Ovary (tissue), 9 donors: ENCODE measurements around the gene CDK3. TPM values are rescaled to one million over a fixed set of nuclear protein-coding genes. Genes with fewer than 3 reads are reported as not detected.

ENCODE experiments used
- DNase-seq, 5 donors: peaks; one replicate each; pipeline ENCODE4 v3.0.0-alpha.2; 2019 to 2020
- H3K27ac ChIP-seq, 2 donors: fragments of 200-600 bp; one replicate each; pipeline versions ENCODE4 v1.5.1 to v1.8.0; 2019 to 2022
- H3K27me3 ChIP-seq: fragments of 200-600 bp; one replicate; pipeline ENCODE4 v1.8.0; 2022
- H3K36me3 ChIP-seq: fragments of 200-600 bp; sonication (generic); one replicate; pipeline ENCODE4 v1.5.1; 2019
- H3K4me1 ChIP-seq: one replicate; pipeline ENCODE4 v1.8.1; 2013; ENCODE audit warnings: mild to moderate bottlenecking, moderate library complexity; ENCODE audit not compliant: insufficient read depth
- H3K4me3 ChIP-seq: fragments of 200-600 bp; sonication (generic); one replicate; pipeline ENCODE4 v1.5.1; 2017
- H3K9me3 ChIP-seq, 2 donors: fragments of 200-600 bp in 1 of 2; sonication (generic) in 1 of 2; one replicate each; pipeline versions ENCODE4 v1.5.1 to v1.8.1; 2013 to 2019; ENCODE audit warnings: mild to moderate bottlenecking in 1 of 2, moderate library complexity in 1 of 2
- CTCF ChIP-seq, 3 donors: fragments of 450-650 bp in 2 of 3; fragments of 200-600 bp in 1 of 3; IDR thresholded peaks; one replicate each; pipeline versions ENCODE4 v1.5.1 to v1.8.0; 2016 to 2022; ENCODE audit warnings: antibody characterized with exemption in 3 of 3, mild to moderate bottlenecking in 1 of 3
- EP300 ChIP-seq: sonication (generic); formaldehyde crosslinking; IDR thresholded peaks from one replicate; pipeline ENCODE4 v1.6.1; 2017; ENCODE audit warnings: antibody characterized with exemption
- POLR2A ChIP-seq: fragments of 450-650 bp; IDR thresholded peaks from one replicate; pipeline ENCODE4 v1.6.1; 2017; ENCODE audit warnings: antibody characterized with exemption, mild to moderate bottlenecking, moderate library complexity
- WGBS, 3 donors: extraction: QIAGEN DNeasy Blood & Tissue Kit in 1 of 3; methylation state at CpG; one replicate each; pipeline versions ENCODE4 v1.1.5 to v1.1.7; 2013 to 2017; 5-methylcytosine and 5-hydroxymethylcytosine counted together
- intact Hi-C, 4 donors: fragments of 100-400 bp; cut with DNase I; formaldehyde crosslinking; loops; one replicate each; pipeline versions ENCODE4 v1.11.0 to v1.15.1; 2022 to 2023
- polyA plus RNA-seq, 2 donors: library from polyadenylated mRNA; stranded (reverse); fragments of 200-250 nt in 1 of 2; fragments of 350-450 nt in 1 of 2; fragmentation: Illumina TruSeq in 1 of 2; extraction: RNeasy Lipid Tissue Mini Kit (QIAGEN cat#74804) in 1 of 2; gene quantifications; one replicate each; pipeline ENCODE4 v1.2.3, GENCODE V29; 2013 to 2014
- total RNA-seq, 7 donors: library from RNA; depleted of rRNA in 2 of 7; stranded (reverse); fragments of >200 nt in 2 of 7; fragmentation: NEBNext Ultra II Directional in 3 of 7; extraction: Animal tissue kit (Norgen Biotek cat#: 25700) in 3 of 7; gene quantifications; one replicate each; pipeline versions ENCODE4 v1.1.0 to v1.2.4, GENCODE V29; 2016 to 2023
- donor health status: DM: no; HTN: no; CAD: no; lungs with moderate emphysema.
- donor health status: DM: no; HTN: no; CAD: no.
- donor health status: Bipolar disorder and iron deficiency.
- donor health status: DM: yes; HTN: yes; CAD: no.
- donor health status: DM: no; HTN: no; CAD: no.
- donor health status: DM: yes; HTN: yes; CAD: no.

CDK3 gene
- total and polyA plus RNA-seq, 9 donors: 1.3 to 10.8 (median 5.5) TPM

GRCh38 chr17:75996665-75997590 lies 3.7 kb upstream of the CDK3 start:
- Histone ChIP-seq H3K9me3 (no peaks in the 10 kb centered on the region), H3K4me1 (no peaks in the 10 kb centered on the region), H3K4me3 (no peak overlapping the region), H3K36me3 (no peaks in the 10 kb centered on the region), H3K27ac (no peak overlapping the region), H3K27me3 (no peaks in the 10 kb centered on the region)
- TF ChIP-seq CTCF (IDR thresholded peaks at IDR 0.05): no peak
- TF ChIP-seq EP300: no peak
- TF ChIP-seq POLR2A: no peak
- 30 to 35% (median 34%) methylated on average over 18 of the region's 18 CpGs for WGBS, 3 donors
- DNase-seq: peak in 1 of 5 donors; percentile 11
- intact Hi-C loops: no loop called here

GRCh38 chr17:75998327-75998795 lies 2.3 kb upstream of the CDK3 start:
- peak in 1 of 5 donors; percentile 4 for DNase-seq
- Histone ChIP-seq H3K4me3 (no peak overlapping the region), H3K36me3 (no peaks in the 10 kb centered on the region), H3K4me1 (no peaks in the 10 kb centered on the region), H3K9me3 (no peaks in the 10 kb centered on the region), H3K27me3 (no peaks in the 10 kb centered on the region), H3K27ac (no peak overlapping the region)
- 90 to 95% (median 90%) methylated on average over 9 of the region's 9 CpGs for WGBS, 3 donors
- intact Hi-C loops: no loop called here
- TF ChIP-seq POLR2A (no peak), CTCF (IDR thresholded peaks at IDR 0.05) (no peak), EP300 (no peak)

- Histone ChIP-seq H3K27ac (no peak overlapping the region), H3K4me1 (peaks cover 11% of the 10 kb centered on the region), H3K9me3 (no peaks in the 10 kb centered on the region), H3K36me3 (no peaks in the 10 kb centered on the region), H3K4me3 (no peak overlapping the region), H3K27me3 (no peaks in the 10 kb centered on the region)
- peak in 2 of 5 donors; percentile 60 to 70 for DNase-seq
- intact Hi-C loops: loop anchor here in 1 of 4 donors (5.0 kb wide), 1 partner anchor 88 kb away; no protein-coding TSS in a partner anchor
- TF ChIP-seq CTCF (IDR thresholded peaks at IDR 0.05): peak; percentile 23 to 35 (median 24)
- TF ChIP-seq EP300: no peak
- 50 to 64% (median 62%) methylated on average over 29 to 31 of the region's 31 CpGs for WGBS, 3 donors
Measured at GRCh38 chr17:76000016-76000754, 470 bp upstream of the CDK3 start.

- intact Hi-C loops: loop anchor here in 1 of 4 donors (5.0 kb wide), 1 partner anchor 90 kb away; no protein-coding TSS in a partner anchor
- Histone ChIP-seq H3K4me1 (peaks cover 15% of the 10 kb centered on the region), H3K27ac (no peak overlapping the region), H3K27me3 (no peaks in the 10 kb centered on the region), H3K9me3 (no peaks in the 10 kb centered on the region), H3K36me3 (no peaks in the 10 kb centered on the region), H3K4me3 (no peak overlapping the region)
- DNase-seq: no peak
- WGBS, 3 donors: 95 to 98% (median 96%) methylated on average over 12 of the region's 12 CpGs
- TF ChIP-seq EP300 (no peak), CTCF (IDR thresholded peaks at IDR 0.05) (no peak), POLR2A (no peak)
Measured at GRCh38 chr17:76002100-76002499, 1.4 kb downstream of the CDK3 start.
